HL-60 (cell line): ENCODE measurements around the gene ZNF500.

Experiments used
- POLR2AphosphoS5 ChIP-seq: IDR thresholded peaks from 2 replicates; pipeline ENCODE4 v1.6.1; 2012; ENCODE audit warnings: low read depth
- TF ChIP-seq, protein P1 (sequence below): IDR thresholded peaks from one replicate; pipeline ENCODE4 v1.5.1; 2011; ENCODE audit warnings: low read length, control low read depth, inconsistent platforms; ENCODE audit not compliant: insufficient read depth

DNA sequence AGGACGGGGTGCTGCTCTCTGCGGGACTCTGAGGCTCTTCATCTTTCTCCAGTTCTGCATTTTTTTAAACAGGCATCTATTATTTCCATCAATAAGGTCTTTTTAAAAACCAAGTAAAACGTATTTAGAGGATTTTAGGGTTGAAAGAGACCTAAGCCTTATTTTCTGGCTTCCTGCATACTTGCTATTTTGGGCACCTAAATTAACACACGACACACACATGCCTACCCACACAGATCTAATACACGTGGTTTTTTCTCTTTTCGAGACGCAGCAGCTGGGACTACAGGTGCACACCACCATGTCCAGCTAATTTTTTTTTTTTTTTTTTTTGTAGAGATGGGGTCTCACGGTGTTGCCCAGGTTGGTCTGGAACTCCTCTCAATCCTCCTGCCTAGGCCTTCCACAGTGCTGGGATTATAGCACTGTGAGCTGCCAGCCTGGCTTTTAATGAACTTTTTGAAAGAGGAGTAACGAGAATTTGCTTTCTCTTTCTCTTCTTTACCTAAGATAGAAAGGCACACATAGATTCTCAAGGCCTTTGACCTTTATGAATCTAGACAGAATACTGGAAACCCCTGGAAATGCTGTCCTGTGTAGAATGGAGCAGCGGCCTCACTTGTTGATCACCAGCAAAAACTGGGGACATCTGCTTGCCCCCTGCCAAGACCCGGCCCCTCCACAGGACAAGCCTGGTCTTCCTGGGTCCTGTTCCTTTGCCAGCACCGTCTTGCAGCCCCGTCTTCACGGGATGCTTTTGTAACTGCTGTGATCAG, 18.9 kb downstream of the ZNF500 start:
- TF ChIP-seq, protein P1, sequence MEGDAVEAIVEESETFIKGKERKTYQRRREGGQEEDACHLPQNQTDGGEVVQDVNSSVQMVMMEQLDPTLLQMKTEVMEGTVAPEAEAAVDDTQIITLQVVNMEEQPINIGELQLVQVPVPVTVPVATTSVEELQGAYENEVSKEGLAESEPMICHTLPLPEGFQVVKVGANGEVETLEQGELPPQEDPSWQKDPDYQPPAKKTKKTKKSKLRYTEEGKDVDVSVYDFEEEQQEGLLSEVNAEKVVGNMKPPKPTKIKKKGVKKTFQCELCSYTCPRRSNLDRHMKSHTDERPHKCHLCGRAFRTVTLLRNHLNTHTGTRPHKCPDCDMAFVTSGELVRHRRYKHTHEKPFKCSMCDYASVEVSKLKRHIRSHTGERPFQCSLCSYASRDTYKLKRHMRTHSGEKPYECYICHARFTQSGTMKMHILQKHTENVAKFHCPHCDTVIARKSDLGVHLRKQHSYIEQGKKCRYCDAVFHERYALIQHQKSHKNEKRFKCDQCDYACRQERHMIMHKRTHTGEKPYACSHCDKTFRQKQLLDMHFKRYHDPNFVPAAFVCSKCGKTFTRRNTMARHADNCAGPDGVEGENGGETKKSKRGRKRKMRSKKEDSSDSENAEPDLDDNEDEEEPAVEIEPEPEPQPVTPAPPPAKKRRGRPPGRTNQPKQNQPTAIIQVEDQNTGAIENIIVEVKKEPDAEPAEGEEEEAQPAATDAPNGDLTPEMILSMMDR = no peak
- no peak for TF ChIP-seq POLR2AphosphoS5
